HL-60/S4 (cell line): Measurements from ENCODE around the gene ADARB2.
"Not testable (repeated sequence)": the region's sequence is repeated elsewhere in the genome, so short reads cannot be mapped to it uniquely, and the experiment has no call there.

Experiments
- in situ Hi-C: fragments of 300-500 bp; cut with MboI; formaldehyde crosslinking; loops from 2 replicates; pipeline ENCODE4 v1.14.3; 2022; ENCODE audit warnings: low sequenced_read_pairs

ADARB2 gene

DNA sequence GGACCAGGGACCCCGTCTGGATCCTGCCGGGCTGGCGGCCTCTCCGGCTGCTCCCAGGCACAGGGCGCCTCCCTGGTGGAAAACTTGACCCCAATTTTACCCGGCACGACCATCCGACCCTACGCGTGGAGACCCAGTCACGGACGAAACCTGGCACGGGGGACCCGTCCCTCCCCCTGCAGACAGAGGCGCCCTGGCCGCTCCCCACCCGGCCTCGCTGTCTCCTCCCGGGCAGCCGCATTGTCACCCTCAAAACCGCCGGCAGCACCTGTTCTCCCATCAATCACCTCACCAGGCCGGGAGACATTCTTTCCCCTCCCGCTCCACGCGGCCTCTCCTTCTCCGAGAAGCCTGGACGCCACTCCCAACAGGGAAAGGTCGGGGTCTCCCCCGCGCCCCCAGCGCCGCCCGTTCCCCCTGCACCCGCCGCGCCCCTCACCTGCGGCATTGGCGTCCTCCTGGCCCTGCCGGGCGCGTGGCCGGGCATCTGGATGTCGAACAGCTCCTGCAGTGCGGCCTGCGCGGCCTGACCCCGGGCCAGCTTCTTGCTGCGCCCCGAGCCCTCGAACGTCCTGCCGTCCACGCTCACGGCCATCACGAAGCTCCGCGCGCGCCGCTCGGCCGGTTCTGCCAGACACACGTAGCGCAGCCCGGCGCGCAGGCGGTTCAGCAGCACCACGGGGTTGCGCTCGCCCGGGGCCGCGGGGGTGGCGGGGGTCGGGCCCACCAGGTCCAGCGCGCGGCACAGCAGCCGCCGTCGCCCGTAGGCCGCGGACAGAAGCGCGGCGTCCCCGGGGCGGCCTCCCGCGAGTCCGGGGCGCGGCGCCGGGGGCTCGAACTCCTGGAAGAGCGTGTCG is 374.5 kb downstream of the ADARB2 start:
- in situ Hi-C loops: no loop called here

DNA sequence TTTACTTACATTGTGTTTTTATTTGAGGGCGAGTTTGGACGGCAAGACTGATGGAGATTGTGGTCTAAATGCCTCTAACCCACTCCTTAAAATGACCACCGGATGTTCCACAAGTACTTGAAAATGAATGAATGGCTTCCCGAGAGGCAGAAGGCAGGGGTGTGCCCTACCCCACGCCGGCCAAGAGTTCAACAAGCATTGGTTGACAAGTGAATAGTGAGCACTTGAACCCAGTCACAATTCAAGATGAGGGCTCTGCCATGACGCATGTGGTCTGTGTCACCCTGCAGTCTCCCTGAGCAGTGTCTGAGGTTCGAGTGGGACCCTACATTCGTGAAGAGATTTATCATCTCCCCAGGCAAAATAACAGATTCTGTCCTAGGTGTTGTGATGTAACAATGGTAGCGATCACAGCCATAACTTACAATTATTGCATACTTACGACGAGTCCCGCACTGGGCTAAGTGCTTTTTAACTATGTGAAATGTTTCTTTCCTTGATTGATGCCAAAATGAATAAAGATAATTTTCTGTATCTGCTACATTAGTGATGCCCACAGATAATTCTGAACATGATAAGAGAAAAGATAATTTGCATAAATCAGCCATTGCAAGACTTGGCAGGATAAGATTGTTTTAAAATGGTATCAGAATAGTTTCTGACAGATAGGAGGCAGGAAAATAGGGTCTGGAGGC is 375.8 kb downstream of the ADARB2 start:
- in situ Hi-C loops: no loop called here

GRCh38 chr10:1360558-1361164 is 376.7 kb downstream of the ADARB2 start:
- in situ Hi-C loops: no loop called here

DNA sequence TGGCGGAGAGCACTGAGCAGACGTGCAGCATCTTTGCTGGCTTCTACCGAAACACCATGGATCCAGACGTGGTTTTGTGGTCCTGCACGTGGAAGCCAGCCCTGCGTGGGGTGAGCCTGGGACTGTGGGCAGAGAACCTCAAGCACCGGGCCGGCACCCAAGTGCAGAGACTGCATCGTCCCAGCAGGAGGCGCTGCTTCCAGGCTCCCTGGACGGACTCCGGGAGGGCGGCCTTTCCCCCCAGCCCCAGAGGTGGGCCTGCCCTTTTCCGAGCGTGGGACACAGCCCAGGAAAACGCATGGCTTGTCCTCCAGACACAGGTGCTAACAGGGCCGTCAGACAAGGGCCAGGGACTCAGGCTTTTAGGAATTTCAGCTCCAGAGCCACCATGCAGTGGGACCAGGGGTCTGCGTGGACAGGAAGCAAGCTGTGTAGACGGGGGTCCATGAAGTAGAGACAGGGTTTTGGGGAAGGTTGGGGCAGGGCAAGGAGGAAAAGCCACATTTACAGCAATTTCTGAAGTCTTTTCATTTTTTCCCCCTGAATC is 377.2 kb downstream of the ADARB2 start:
- in situ Hi-C loops: no loop called here

GRCh38 chr10:1359626-1359955 is 377.7 kb downstream of the ADARB2 start:
- in situ Hi-C loops: no loop called here

GRCh38 chr10:1358860-1359625 is 378.3 kb downstream of the ADARB2 start:
- in situ Hi-C loops: no loop called here

DNA sequence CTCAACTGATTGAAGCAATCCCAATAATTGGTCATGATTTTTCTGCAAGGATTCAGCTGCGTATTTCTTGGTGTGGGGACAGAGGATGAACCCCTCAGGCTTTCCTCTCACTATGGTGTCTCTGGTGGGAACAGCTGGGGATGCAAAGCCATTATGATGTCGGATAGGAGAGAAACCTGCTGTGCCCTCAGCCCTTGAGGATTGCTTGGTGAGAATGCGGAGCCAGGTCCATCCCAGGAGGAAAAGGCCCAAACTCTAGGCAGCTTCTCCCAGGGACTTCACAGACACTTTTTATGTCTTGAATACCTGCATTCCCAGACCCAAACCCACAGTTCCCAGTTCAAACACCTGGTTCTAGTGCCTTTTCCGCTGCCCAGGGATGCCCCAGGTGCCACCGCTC is 379.2 kb downstream of the ADARB2 start:
- in situ Hi-C loops: no loop called here

GRCh38 chr10:1356349-1356748 is 381.0 kb downstream of the ADARB2 start:
- in situ Hi-C loops: no loop called here

GRCh38 chr10:1354809-1355710 is 382.3 kb downstream of the ADARB2 start:
- in situ Hi-C loops: no loop called here

GRCh38 chr10:1352296-1352695 is 385.0 kb downstream of the ADARB2 start:
- in situ Hi-C loops: not testable (repeated sequence)

- in situ Hi-C loops: no loop called here
These were observed 388.6 kb downstream of the ADARB2 start for GRCh38 chr10:1348773-1349050.

GRCh38 chr10:1347962-1348772 is 389.2 kb downstream of the ADARB2 start:
- in situ Hi-C loops: no loop called here

DNA sequence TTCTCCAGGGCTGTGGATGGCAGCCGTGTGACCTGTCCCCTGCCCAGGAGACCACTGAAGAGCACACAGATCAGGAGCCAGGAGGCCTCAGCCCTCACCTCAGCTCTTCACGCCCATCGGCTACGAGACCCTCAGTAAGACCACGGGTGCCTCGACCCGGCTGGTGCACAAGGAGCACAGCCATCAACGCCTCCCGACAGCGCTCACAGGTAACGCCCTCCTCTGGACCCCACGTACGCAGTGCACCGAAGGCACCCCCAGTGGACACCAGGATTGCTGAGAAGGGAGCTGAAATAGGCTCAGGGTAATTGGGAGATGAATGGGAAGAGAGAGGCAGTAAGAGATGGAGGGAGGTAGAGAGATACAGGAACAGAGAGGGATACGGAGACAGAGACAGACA is 389.8 kb downstream of the ADARB2 start:
- in situ Hi-C loops: no loop called here

GRCh38 chr10:1346201-1346600 is 391.1 kb downstream of the ADARB2 start:
- in situ Hi-C loops: no loop called here

- in situ Hi-C loops: no loop called here
These were observed 392.0 kb downstream of the ADARB2 start for GRCh38 chr10:1345368-1345767.

DNA sequence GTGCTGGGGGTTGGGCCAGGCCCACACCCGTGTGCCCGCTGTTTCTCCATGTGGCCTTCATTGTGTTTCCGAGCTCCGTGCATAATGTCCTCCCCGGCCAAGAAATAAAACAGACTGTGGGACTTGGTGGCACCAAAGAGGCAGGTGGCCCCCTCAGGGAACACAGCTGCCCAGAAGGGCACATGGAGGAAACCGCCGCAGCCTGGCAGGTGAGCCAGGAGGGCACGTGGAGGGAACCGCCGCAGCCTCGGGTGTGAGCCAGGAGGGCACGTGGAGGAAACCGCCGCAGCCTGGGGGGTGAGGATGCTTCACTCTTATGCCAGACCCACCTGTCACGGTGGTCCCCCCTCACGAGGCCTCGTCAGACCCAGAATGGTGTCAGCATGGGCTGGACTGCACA is 392.5 kb downstream of the ADARB2 start:
- in situ Hi-C loops: no loop called here

GRCh38 chr10:1344408-1344807 is 392.9 kb downstream of the ADARB2 start:
- in situ Hi-C loops: no loop called here

DNA sequence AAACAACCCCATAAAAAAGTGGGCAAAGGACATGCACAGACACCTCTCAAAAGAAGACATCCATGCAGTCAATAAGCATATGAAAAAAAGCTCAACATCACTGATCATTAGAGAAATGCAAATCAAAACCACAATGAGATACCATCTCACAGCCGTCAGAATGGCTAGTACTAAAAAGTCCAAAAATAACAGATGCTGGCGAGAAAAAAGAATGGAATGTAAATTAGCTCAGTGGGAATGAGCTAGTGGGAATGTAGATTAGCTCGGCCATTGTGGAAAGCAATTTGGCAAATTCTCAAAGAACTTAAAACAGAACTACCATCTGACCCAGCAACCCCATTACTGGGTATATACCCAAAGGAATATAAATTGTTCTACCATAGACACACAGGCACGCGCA is 394.1 kb downstream of the ADARB2 start:
- in situ Hi-C loops: no loop called here

GRCh38 chr10:1341052-1341451 is 396.3 kb downstream of the ADARB2 start:
- in situ Hi-C loops: not testable (repeated sequence)
